Kidney epithelial cell (primary cell): ENCODE measurements around the gene GPC3. TPM values are rescaled to one million over a fixed set of nuclear protein-coding genes. Genes with fewer than 3 reads are reported as not detected.
"Not testable (repeated sequence)": the region's sequence is repeated elsewhere in the genome, so short reads cannot be mapped to it uniquely, and the experiment has no call there.

Experiments used
- DNase-seq: peaks from one replicate; pipeline ENCODE4 v3.0.0-alpha.2; 2010; ENCODE audit warnings: low read depth
- H3K27me3 ChIP-seq: 2 replicates; pipeline ENCODE4 v1.6.0; 2011; ENCODE audit warnings: low read length; ENCODE audit not compliant: control insufficient read depth, insufficient read depth
- H3K36me3 ChIP-seq: 2 replicates; pipeline ENCODE4 v1.5.1; 2011; ENCODE audit warnings: low read length; ENCODE audit not compliant: control insufficient read depth, insufficient read depth
- H3K4me3 ChIP-seq: 2 replicates; pipeline ENCODE4 v1.5.1; 2011; ENCODE audit warnings: low read depth, mild to moderate bottlenecking, control low read depth, low read length
- CTCF ChIP-seq: IDR thresholded peaks from 2 replicates; pipeline ENCODE4 v1.5.1; 2011; ENCODE audit warnings: mild to moderate bottlenecking, moderate library complexity, low read length, control low read depth, inconsistent platforms; ENCODE audit not compliant: insufficient read depth, poor library complexity, severe bottlenecking
- total RNA-seq: library from RNA; depleted of rRNA; stranded (reverse); fragments of >200 nt; gene quantifications from 2 replicates; pipeline ENCODE4 v1.2.3, GENCODE V29; 2015

GPC3 gene
- total RNA-seq, 1 donor from 2014 or later, result 14.5 TPM

- no peak overlapping the region for H3K4me3 ChIP-seq
- TF ChIP-seq CTCF, result no peak
- H3K27me3 ChIP-seq, result no peaks in the 10 kb centered on the region
- no peaks in the 10 kb centered on the region for H3K36me3 ChIP-seq
- no peak for DNase-seq
These were observed 6.4 kb upstream of the GPC3 start for GRCh38 chrX:133991814-133992213.

- H3K4me3 ChIP-seq, H3K36me3 ChIP-seq, DNase-seq, H3K27me3 ChIP-seq: not testable (repeated sequence)
These were observed 5.7 kb upstream of the GPC3 start for GRCh38 chrX:133991057-133991456.

GRCh38 chrX:133989993-133990392, 4.6 kb upstream of the GPC3 start:
- Histone ChIP-seq H3K4me3 (no peak overlapping the region), H3K27me3 (peaks cover 4% of the 10 kb centered on the region), H3K36me3 (no peaks in the 10 kb centered on the region)
- no peak for DNase-seq
- no peak for TF ChIP-seq CTCF

GRCh38 chrX:133989490-133989889, 4.1 kb upstream of the GPC3 start:
- no peak for TF ChIP-seq CTCF
- peaks cover 9% of the 10 kb centered on the region for H3K27me3 ChIP-seq
- H3K4me3 ChIP-seq, result no peak overlapping the region
- no peak for DNase-seq
- no peaks in the 10 kb centered on the region for H3K36me3 ChIP-seq

- DNase-seq, result no peak
- no peak for TF ChIP-seq CTCF
- H3K27me3 ChIP-seq, result peaks cover 14% of the 10 kb centered on the region
- H3K4me3 ChIP-seq, result no peak overlapping the region
- no peaks in the 10 kb centered on the region for H3K36me3 ChIP-seq
These were observed 2.6 kb upstream of the GPC3 start for GRCh38 chrX:133988010-133988409.

- no peak for DNase-seq
- H3K27me3 ChIP-seq, result peaks cover 14% of the 10 kb centered on the region
- no peaks in the 10 kb centered on the region for H3K36me3 ChIP-seq
- H3K4me3 ChIP-seq, result no peak overlapping the region
- TF ChIP-seq CTCF, result no peak
These were observed 1.8 kb upstream of the GPC3 start for GRCh38 chrX:133987188-133987587.
